PC-9 (cell line): ENCODE results near the gene PRR33.

Source experiments
- CTCF ChIP-seq: fragments of 200-600 bp; sonication (generic); conservative IDR thresholded peaks from 2 replicates; pipeline ENCODE4 v1.6.1; 2017; ENCODE audit warnings: mixed run types, antibody characterized with exemption, mild to moderate bottlenecking, moderate library complexity
- EZH2 ChIP-seq: fragments of 200-600 bp; sonication (generic); IDR thresholded peaks from 2 replicates; pipeline ENCODE4 v1.8.0; 2017; ENCODE audit warnings: antibody characterized with exemption, low read depth

- TF ChIP-seq CTCF (no peak), EZH2 (no peak)
Observed at GRCh38 chr11:1853376-1854131, 38.1 kb downstream of the PRR33 start.
